ENCODE measurements around the gene UNC13D. TPM values are rescaled to one million over a fixed set of nuclear protein-coding genes. Genes with fewer than 3 reads are reported as not detected.

Gene UNC13D
- total RNA-seq, 1 donor from 2014 or later = 4.7 TPM

- FAIRE-seq = no peak
- no peak for TF ChIP-seq CTCF (IDR thresholded peaks at IDR 0.05; ENCODE audit: insufficient read depth, low read length, severe bottlenecking)
- peaks cover 5% of the 10 kb centered on the region for H3K36me3 ChIP-seq (ENCODE audit: control insufficient read depth, insufficient read depth, low read length)
- H3K27me3 ChIP-seq (ENCODE audit: control insufficient read depth, insufficient read depth, low read length) = no peaks in the 10 kb centered on the region
- DNase-seq (ENCODE audit: low read depth) = no peak
- peak overlapping the region; percentile 61 for H3K4me3 ChIP-seq (ENCODE audit: low read depth, low read length)
These were observed 66.8 kb downstream of the UNC13D start for GRCh38 chr17:75777296-75777922.

Other genes starting within 250 kb of the UNC13D start
- gene SMIM5, start 211.0 kb downstream of the UNC13D start, total RNA-seq = 3.9 and 7.4 TPM in 2 replicates
- gene RECQL5, start 177.2 kb downstream of the UNC13D start, total RNA-seq = 11.6 and 28.9 TPM in 2 replicates
- gene SAP30BP, start 177.1 kb downstream of the UNC13D start, total RNA-seq = 58.4 and 65.0 TPM in 2 replicates
- 297 and 565 TPM in 2 replicates for gene ITGB4, start 122.9 kb downstream of the UNC13D start, total RNA-seq
- gene GALK1, start 79.2 kb downstream of the UNC13D start, total RNA-seq = 13.4 and 32.8 TPM in 2 replicates
- gene UNK, start 59.6 kb downstream of the UNC13D start, total RNA-seq = 10.8 and 11.4 TPM in 2 replicates
- gene WBP2, start 10.9 kb upstream of the UNC13D start, total RNA-seq = 17.9 and 20.2 TPM in 2 replicates
- 10.5 and 14.6 TPM in 2 replicates for gene TRIM47, start 34.2 kb upstream of the UNC13D start, total RNA-seq
- gene TRIM65, start 52.5 kb upstream of the UNC13D start, total RNA-seq = 13.2 and 21.1 TPM in 2 replicates
- 27.4 and 31.7 TPM in 2 replicates for gene MRPL38, start 60.5 kb upstream of the UNC13D start, total RNA-seq
- gene FBF1, start 96.6 kb upstream of the UNC13D start, total RNA-seq = 10.5 and 16.0 TPM in 2 replicates
- 39.8 and 49.5 TPM in 2 replicates for gene ACOX1, start 134.8 kb upstream of the UNC13D start, total RNA-seq
- gene TEN1, start 134.8 kb upstream of the UNC13D start, total RNA-seq = 19.6 and 24.5 TPM in 2 replicates
- 0.64 and 1.3 TPM in 2 replicates for gene CDK3, start 156.5 kb upstream of the UNC13D start, total RNA-seq
- gene EVPL, start 182.9 kb upstream of the UNC13D start, total RNA-seq = 27.1 and 93.3 TPM in 2 replicates
- 42.9 and 54.8 TPM in 2 replicates for gene SRP68, start 228.1 kb upstream of the UNC13D start, total RNA-seq
- gene GALR2, start 230.4 kb upstream of the UNC13D start, total RNA-seq = not detected in 2 replicates
- not detected in 2 replicates for gene ZACN, start 234.8 kb upstream of the UNC13D start, total RNA-seq